H9 (cell line): Measurements from ENCODE around the gene TLE6. TPM values are rescaled to one million over a fixed set of nuclear protein-coding genes. Genes with fewer than 3 reads are reported as not detected.
A peak's percentile ranks its signal among the peaks of the same experiment; 100 is the strongest.

Experiments
- DNase-seq: peaks from one replicate; pipeline ENCODE4 v3.0.0-alpha.2; 2017
- H2AFZ ChIP-seq: one replicate; pipeline ENCODE4 v1.6.1; 2013; ENCODE audit warnings: mild to moderate bottlenecking, low read length, control low read depth, moderate library complexity
- H2AK5ac ChIP-seq: 2 replicates; pipeline ENCODE4 v1.6.1; 2013; ENCODE audit warnings: low read length, control low read depth, mixed read lengths; ENCODE audit not compliant: insufficient read length
- H2BK120ac ChIP-seq: one replicate; pipeline ENCODE4 v1.6.1; 2013; ENCODE audit warnings: low read depth, mild to moderate bottlenecking, low read length, control low read depth, inconsistent platforms; ENCODE audit not compliant: poor library complexity, severe bottlenecking
- H2BK12ac ChIP-seq: 2 replicates; pipeline ENCODE4 v1.6.1; 2013; ENCODE audit warnings: low read length, control low read depth, mixed read lengths, low read depth; ENCODE audit not compliant: insufficient read length
- H2BK15ac ChIP-seq: 2 replicates; pipeline ENCODE4 v1.6.1; 2013; ENCODE audit warnings: low read depth, low read length, control low read depth
- H2BK20ac ChIP-seq: one replicate; pipeline ENCODE4 v1.6.1; 2013; ENCODE audit warnings: low read depth, mild to moderate bottlenecking, low read length, control low read depth, inconsistent platforms; ENCODE audit not compliant: poor library complexity, severe bottlenecking
- H2BK5ac ChIP-seq: 2 replicates; pipeline ENCODE4 v1.6.1; 2013; ENCODE audit warnings: low read length, control low read depth, mixed read lengths; ENCODE audit not compliant: insufficient read length
- H3K14ac ChIP-seq: 2 replicates; pipeline ENCODE4 v1.6.1; 2013; ENCODE audit warnings: low read length, control low read depth; ENCODE audit not compliant: insufficient read depth
- H3K18ac ChIP-seq: 2 replicates; pipeline ENCODE4 v1.6.1; 2013; ENCODE audit warnings: low read depth, mild to moderate bottlenecking, mixed read lengths, low read length, control low read depth; ENCODE audit not compliant: insufficient read length
- H3K23ac ChIP-seq: 2 replicates; pipeline ENCODE4 v1.6.1; 2013; ENCODE audit warnings: low read length, control low read depth, mixed read lengths, low read depth; ENCODE audit not compliant: insufficient read length
- H3K23me2 ChIP-seq: 2 replicates; pipeline ENCODE4 v1.6.1; 2013; ENCODE audit warnings: low read depth, mild to moderate bottlenecking, mixed read lengths, low read length, control low read depth; ENCODE audit not compliant: insufficient read length, poor library complexity, severe bottlenecking
- H3K27ac ChIP-seq: 2 replicates; pipeline ENCODE4 v1.5.1; 2013; ENCODE audit warnings: low read length, control low read depth, mixed read lengths, low read depth; ENCODE audit not compliant: insufficient read length
- H3K27me3 ChIP-seq: 2 replicates; pipeline ENCODE4 v1.6.1; 2013; ENCODE audit warnings: low read length, control low read depth, inconsistent platforms; ENCODE audit not compliant: insufficient read depth
- H3K4ac ChIP-seq: 2 replicates; pipeline ENCODE4 v1.6.1; 2013; ENCODE audit warnings: low read depth, mild to moderate bottlenecking, control low read depth, inconsistent platforms, low read length, moderate library complexity
- H3K4me1 ChIP-seq: 2 replicates; pipeline ENCODE4 v1.6.1; 2013; ENCODE audit warnings: low read length, control low read depth, inconsistent platforms; ENCODE audit not compliant: insufficient read depth
- H3K4me2 ChIP-seq: 2 replicates; pipeline ENCODE4 v1.6.1; 2013; ENCODE audit warnings: low read length, control low read depth, mixed read lengths; ENCODE audit not compliant: insufficient read length, insufficient read depth
- H3K56ac ChIP-seq: 2 replicates; pipeline ENCODE4 v1.6.1; 2013; ENCODE audit warnings: low read depth, mild to moderate bottlenecking, mixed read lengths, low read length, control low read depth; ENCODE audit not compliant: insufficient read length
- H3K79me1 ChIP-seq: 2 replicates; pipeline ENCODE4 v1.6.1; 2013; ENCODE audit warnings: low read depth, mild to moderate bottlenecking, moderate library complexity, low read length, control low read depth, inconsistent platforms; ENCODE audit not compliant: insufficient read depth, poor library complexity, severe bottlenecking
- H3K79me2 ChIP-seq: 2 replicates; pipeline ENCODE4 v1.6.1; 2013; ENCODE audit warnings: low read length, control low read depth, inconsistent platforms; ENCODE audit not compliant: insufficient read depth
- H3K9ac ChIP-seq: 2 replicates; pipeline ENCODE4 v1.6.1; 2013; ENCODE audit warnings: low read length, control low read depth, mixed read lengths; ENCODE audit not compliant: insufficient read length; ENCODE audit errors: extremely low read depth
- H3K9me3 ChIP-seq: one replicate; pipeline ENCODE4 v1.6.1; 2013; ENCODE audit warnings: low read depth, low read length, inconsistent platforms; ENCODE audit not compliant: control insufficient read depth
- H3T11ph ChIP-seq: one replicate; pipeline ENCODE4 v1.6.1; 2013; ENCODE audit warnings: mild to moderate bottlenecking, low read length, control low read depth, inconsistent platforms
- H4K20me1 ChIP-seq: one replicate; pipeline ENCODE4 v1.6.1; 2013; ENCODE audit not compliant: control insufficient read depth, insufficient read length, insufficient read depth
- H4K5ac ChIP-seq: 2 replicates; pipeline ENCODE4 v1.6.1; 2013; ENCODE audit warnings: low read depth, mild to moderate bottlenecking, mixed read lengths, low read length, control low read depth; ENCODE audit not compliant: insufficient read length
- H4K8ac ChIP-seq: replicated peaks from 2 replicates; pipeline ENCODE4 v1.6.1; 2013; ENCODE audit warnings: low read length, control low read depth, mixed read lengths, low read depth; ENCODE audit not compliant: insufficient read length
- H4K91ac ChIP-seq: 2 replicates; pipeline ENCODE4 v1.6.1; 2013; ENCODE audit warnings: low read depth, mild to moderate bottlenecking, moderate library complexity, mixed read lengths, low read length, control low read depth; ENCODE audit not compliant: insufficient read length
- H3K27ac Mint-ChIP-seq, 3 experiments: 2 replicates in 2 of 3; 3 replicates in 1 of 3; pipeline ENCODE4 v1.8.0; 2020 to 2021; ENCODE audit warnings: mixed read lengths in 3 of 3, mild to moderate bottlenecking in 1 of 3, moderate library complexity in 1 of 3
- H3K27me3 Mint-ChIP-seq: 2 replicates; pipeline ENCODE4 v1.8.0; 2021; ENCODE audit warnings: low read depth, mild to moderate bottlenecking, moderate library complexity, mixed read lengths
- H3K36me3 Mint-ChIP-seq, 3 experiments: 2 replicates in 2 of 3; 3 replicates in 1 of 3; pipeline ENCODE4 v1.8.0; 2020 to 2021; ENCODE audit warnings: low read depth in 3 of 3, mixed read lengths in 3 of 3; ENCODE audit not compliant: insufficient read depth in 1 of 3
- H3K4me1 Mint-ChIP-seq, 2 experiments: 2 replicates each; pipeline ENCODE4 v1.8.0; 2020; ENCODE audit warnings: mixed read lengths in 2 of 2
- H3K4me3 Mint-ChIP-seq, 2 experiments: 2 replicates in 1 of 2; 3 replicates in 1 of 2; pipeline ENCODE4 v1.8.0; 2020 to 2021; ENCODE audit warnings: mild to moderate bottlenecking in 2 of 2, mixed read lengths in 2 of 2, moderate library complexity in 1 of 2
- H3K9me3 Mint-ChIP-seq, 2 experiments: 2 replicates in 1 of 2; 3 replicates in 1 of 2; pipeline ENCODE4 v1.8.0; 2020; ENCODE audit warnings: mild to moderate bottlenecking in 2 of 2, mixed read lengths in 2 of 2, moderate library complexity in 1 of 2
- WGBS: extraction: QIAGEN DNeasy Blood & Tissue Kit; methylation state at CpG from one replicate; pipeline ENCODE4 v1.1.7; 2013; ENCODE audit warnings: missing lambda C conversion rate, low lambda C conversion rate, mixed read lengths; ENCODE audit not compliant: insufficient read length; ENCODE audit errors: extremely low coverage; 5-methylcytosine and 5-hydroxymethylcytosine counted together
- total RNA-seq: library from RNA; stranded (reverse); gene quantifications from 2 replicates; pipeline ENCODE4 v1.2.1, GENCODE V29; 2021
- TF ChIP-seq, protein P1 (sequence below): fragments of 200-600 bp; sonication (generic); conservative IDR thresholded peaks from 3 replicates; pipeline ENCODE4 v1.8.0; 2021; ENCODE audit warnings: antibody characterized with exemption, mild to moderate bottlenecking

TLE6 gene
- total RNA-seq, 1 experiment from 2014 or later, result 1.7 TPM

DNA sequence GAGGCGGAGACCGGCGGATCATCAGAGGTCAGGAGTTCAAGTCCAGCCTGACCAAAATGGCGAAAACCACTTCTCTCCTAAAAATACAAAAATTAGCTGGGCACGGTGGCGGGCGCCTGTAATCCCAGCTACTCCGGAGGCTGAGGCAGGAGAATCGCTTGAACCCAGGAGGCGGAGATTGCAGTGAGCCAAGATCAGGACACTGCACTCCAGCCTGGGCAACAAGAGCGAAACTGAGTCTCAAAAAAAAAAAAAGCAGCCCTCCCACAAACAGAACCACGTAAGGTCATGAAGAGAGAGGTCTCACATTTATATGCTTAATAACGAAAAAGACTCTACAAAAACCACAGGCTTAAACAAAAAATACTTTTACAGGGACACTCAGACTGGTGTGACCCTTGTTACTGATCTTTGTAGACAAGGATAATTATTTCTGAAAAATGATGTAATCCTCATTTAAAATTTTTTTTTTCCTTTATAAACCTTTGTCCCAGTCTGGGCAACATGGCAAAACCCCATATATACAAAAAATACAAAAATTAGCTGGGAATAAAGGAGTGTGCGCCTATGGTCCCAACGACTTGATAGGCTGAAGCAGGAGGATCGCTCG, 31.7 kb upstream of the TLE6 start:
- H3K14ac ChIP-seq, result no peak overlapping the region
- H3K4me1 Mint-ChIP-seq, result peaks cover 12 to 18% of the 10 kb centered on the region in 2 experiments
- no peak overlapping the region for H2AFZ ChIP-seq
- H2BK15ac ChIP-seq, result no peak overlapping the region
- no peak overlapping the region for H3K18ac ChIP-seq
- TF ChIP-seq, protein P1, sequence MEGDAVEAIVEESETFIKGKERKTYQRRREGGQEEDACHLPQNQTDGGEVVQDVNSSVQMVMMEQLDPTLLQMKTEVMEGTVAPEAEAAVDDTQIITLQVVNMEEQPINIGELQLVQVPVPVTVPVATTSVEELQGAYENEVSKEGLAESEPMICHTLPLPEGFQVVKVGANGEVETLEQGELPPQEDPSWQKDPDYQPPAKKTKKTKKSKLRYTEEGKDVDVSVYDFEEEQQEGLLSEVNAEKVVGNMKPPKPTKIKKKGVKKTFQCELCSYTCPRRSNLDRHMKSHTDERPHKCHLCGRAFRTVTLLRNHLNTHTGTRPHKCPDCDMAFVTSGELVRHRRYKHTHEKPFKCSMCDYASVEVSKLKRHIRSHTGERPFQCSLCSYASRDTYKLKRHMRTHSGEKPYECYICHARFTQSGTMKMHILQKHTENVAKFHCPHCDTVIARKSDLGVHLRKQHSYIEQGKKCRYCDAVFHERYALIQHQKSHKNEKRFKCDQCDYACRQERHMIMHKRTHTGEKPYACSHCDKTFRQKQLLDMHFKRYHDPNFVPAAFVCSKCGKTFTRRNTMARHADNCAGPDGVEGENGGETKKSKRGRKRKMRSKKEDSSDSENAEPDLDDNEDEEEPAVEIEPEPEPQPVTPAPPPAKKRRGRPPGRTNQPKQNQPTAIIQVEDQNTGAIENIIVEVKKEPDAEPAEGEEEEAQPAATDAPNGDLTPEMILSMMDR, result no peak
- peak overlapping the region; percentile 84 to 92 for H3K4me3 Mint-ChIP-seq
- no peak overlapping the region for H4K91ac ChIP-seq
- no peak overlapping the region for H3K23ac ChIP-seq
- no peak overlapping the region for H3K27ac ChIP-seq
- no peaks in the 10 kb centered on the region for H3K79me1 ChIP-seq
- H3K9me3 ChIP-seq, result no peaks in the 10 kb centered on the region
- peak overlapping the region; percentile 31 for H3K4me2 ChIP-seq
- H3K79me2 ChIP-seq, result peaks cover 5% of the 10 kb centered on the region; the same call in 1 of the 2 replicates
- no peak overlapping the region for H4K8ac ChIP-seq
- peaks cover 5% of the 10 kb centered on the region for H3K23me2 ChIP-seq
- no peak overlapping the region for H4K5ac ChIP-seq
- no peaks in the 10 kb centered on the region for H3K27me3 Mint-ChIP-seq
- H3T11ph ChIP-seq, result no peak overlapping the region
- H2BK120ac ChIP-seq, result no peak overlapping the region
- H2BK5ac ChIP-seq, result no peak overlapping the region
- peaks cover 3% of the 10 kb centered on the region; the same call in 1 of the 2 replicates for H3K4me1 ChIP-seq
- H4K20me1 ChIP-seq, result no peaks in the 10 kb centered on the region
- H2BK12ac ChIP-seq, result no peak overlapping the region
- WGBS, result no CpG with 5 or more reads among the region's 17 CpGs
- peak overlapping the region in 1 of 3 experiments; percentile 72; a peak in 1 of 7 replicates for H3K27ac Mint-ChIP-seq
- no peak for DNase-seq
- H3K9ac ChIP-seq, result no peak overlapping the region
- no peaks in the 10 kb centered on the region for H3K27me3 ChIP-seq
- no peak overlapping the region for H2AK5ac ChIP-seq
- H2BK20ac ChIP-seq, result no peak overlapping the region
- H3K9me3 Mint-ChIP-seq, result peaks cover 0 to 2% of the 10 kb centered on the region in 2 experiments; a peak in 1 of 5 replicates
- no peak overlapping the region for H3K56ac ChIP-seq
- H3K4ac ChIP-seq, result no peak overlapping the region
- H3K36me3 Mint-ChIP-seq, result no peaks in the 10 kb centered on the region; a peak in 2 of 7 replicates
